Transverse colon (tissue), 3 donors: ENCODE measurements around the gene SLC35F3.

Experiments used
- CTCF ChIP-seq, 5 experiments: fragments of 200-600 bp in 3 of 5; fragments of 450-650 bp in 2 of 5; sonication (generic) in 3 of 5; IDR thresholded peaks; 1 replicate in 2 of 5; 2 replicates in 3 of 5; pipeline ENCODE4 v1.5.1; 2016 to 2017; ENCODE audit warnings: antibody characterized with exemption in 5 of 5, inconsistent platforms in 3 of 5, mild to moderate bottlenecking in 2 of 5, moderate library complexity in 1 of 5
- POLR2A ChIP-seq: fragments of 450-650 bp; IDR thresholded peaks from one replicate; pipeline ENCODE4 v1.6.1; 2016; ENCODE audit warnings: antibody characterized with exemption, mild to moderate bottlenecking, moderate library complexity

GRCh38 chr1:234136073-234136472 lies 231.6 kb downstream of the SLC35F3 start:
- TF ChIP-seq CTCF (IDR thresholded peaks at IDR 0.05) (no peak), POLR2A (no peak)
